ENCODE results near the gene RCC1. TPM values are rescaled to one million over a fixed set of nuclear protein-coding genes. Genes with fewer than 3 reads are reported as not detected.

RCC1 gene
- total RNA-seq, 2 donors from 2014 or later, result 6.2 to 10.1 TPM

DNA sequence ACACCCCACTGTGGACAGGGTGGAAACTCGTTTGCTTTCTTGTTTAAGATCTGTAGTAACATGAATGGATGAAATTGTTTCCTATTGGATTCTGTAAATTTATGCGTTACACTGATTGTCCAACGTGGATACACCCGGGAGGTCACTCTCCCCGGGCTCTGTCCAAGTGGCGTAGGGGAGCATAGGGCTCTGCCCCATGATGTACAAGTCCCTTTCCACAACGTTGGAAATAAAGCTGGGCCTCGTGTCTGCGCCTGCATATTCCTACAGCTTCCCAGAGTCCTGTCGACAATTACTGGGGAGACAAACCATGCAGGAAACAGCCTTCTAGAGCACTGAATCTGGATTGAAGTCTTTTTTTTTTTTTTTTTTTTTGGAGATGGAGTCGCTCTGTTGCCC is 1.4 kb downstream of the RCC1 start:
- TF ChIP-seq, protein P1, sequence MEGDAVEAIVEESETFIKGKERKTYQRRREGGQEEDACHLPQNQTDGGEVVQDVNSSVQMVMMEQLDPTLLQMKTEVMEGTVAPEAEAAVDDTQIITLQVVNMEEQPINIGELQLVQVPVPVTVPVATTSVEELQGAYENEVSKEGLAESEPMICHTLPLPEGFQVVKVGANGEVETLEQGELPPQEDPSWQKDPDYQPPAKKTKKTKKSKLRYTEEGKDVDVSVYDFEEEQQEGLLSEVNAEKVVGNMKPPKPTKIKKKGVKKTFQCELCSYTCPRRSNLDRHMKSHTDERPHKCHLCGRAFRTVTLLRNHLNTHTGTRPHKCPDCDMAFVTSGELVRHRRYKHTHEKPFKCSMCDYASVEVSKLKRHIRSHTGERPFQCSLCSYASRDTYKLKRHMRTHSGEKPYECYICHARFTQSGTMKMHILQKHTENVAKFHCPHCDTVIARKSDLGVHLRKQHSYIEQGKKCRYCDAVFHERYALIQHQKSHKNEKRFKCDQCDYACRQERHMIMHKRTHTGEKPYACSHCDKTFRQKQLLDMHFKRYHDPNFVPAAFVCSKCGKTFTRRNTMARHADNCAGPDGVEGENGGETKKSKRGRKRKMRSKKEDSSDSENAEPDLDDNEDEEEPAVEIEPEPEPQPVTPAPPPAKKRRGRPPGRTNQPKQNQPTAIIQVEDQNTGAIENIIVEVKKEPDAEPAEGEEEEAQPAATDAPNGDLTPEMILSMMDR (IDR thresholded peaks at IDR 0.05), result no peak
- ATAC-seq (ENCODE audit: insufficient number of reproducible peaks, low FRiP score, low read depth), result no peak
- H3K27ac ChIP-seq, result peak overlapping the region; percentile 76 to 89
- no peak for DNase-seq (ENCODE audit: low spot score)
- H3K9me3 ChIP-seq, result no peaks in the 10 kb centered on the region
- H3K36me3 ChIP-seq, result peaks cover 26% of the 10 kb centered on the region
- H3K4me3 ChIP-seq, result peak overlapping the region; percentile 98
- no peaks in the 10 kb centered on the region for H3K27me3 ChIP-seq (replicated peaks; ENCODE audit: insufficient read depth)
- peaks cover 25 to 45% of the 10 kb centered on the region in 2 donors for H3K4me1 ChIP-seq (ENCODE audit: control insufficient read depth in 1 of 2, low read depth in 2 of 2)

DNA sequence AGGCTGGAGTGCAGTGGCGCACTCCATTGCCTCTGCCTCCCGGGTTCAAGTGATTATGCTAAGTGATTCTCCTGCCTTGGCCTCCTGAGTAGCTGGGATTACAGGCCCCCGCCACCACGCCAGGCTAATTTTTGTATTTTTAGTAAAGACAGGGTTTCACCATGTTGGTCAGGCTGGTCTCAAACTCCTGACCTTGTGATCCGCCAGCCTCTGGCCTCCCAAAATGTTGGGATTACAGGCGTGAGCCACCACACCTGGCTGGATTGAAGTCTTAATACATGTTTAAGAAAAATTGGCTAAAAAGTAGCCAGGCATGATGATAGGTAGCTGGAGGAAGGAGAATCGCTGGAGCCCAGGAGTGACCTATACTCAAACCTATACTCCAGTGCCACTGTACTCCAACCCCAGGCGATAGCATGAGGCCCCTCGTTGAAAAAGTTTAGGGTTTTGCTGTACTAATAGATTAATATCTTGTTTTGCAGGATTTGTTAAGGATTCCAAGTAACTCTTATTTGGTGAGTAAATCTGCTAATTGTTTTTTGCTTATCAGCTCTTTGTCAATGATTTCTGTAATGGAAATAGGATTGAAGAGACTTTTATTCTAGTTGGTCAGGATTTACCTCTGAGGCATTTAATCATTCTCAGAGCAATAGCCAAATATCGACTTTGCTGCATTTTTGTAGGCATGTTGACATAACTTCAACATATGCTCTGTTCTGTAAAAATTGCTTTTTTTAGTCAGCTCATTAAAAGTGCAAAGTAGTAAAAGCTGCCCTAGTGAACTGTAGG is 2.0 kb downstream of the RCC1 start:
- Histone ChIP-seq H3K9me3 (no peaks in the 10 kb centered on the region), H3K4me1 (ENCODE audit: control insufficient read depth in 1 of 2, low read depth in 2 of 2) (peaks cover 25 to 51% of the 10 kb centered on the region in 2 donors), H3K27me3 (replicated peaks; ENCODE audit: insufficient read depth) (no peaks in the 10 kb centered on the region), H3K27ac (peak overlapping the region in 1 of 2 donors; percentile 89), H3K4me3 (peak overlapping the region; percentile 98), H3K36me3 (peaks cover 28% of the 10 kb centered on the region)
- TF ChIP-seq, protein P1 (IDR thresholded peaks at IDR 0.05), result no peak
- ATAC-seq (ENCODE audit: insufficient number of reproducible peaks, low FRiP score, low read depth) (no peak), DNase-seq (ENCODE audit: low spot score) (no peak)

DNA sequence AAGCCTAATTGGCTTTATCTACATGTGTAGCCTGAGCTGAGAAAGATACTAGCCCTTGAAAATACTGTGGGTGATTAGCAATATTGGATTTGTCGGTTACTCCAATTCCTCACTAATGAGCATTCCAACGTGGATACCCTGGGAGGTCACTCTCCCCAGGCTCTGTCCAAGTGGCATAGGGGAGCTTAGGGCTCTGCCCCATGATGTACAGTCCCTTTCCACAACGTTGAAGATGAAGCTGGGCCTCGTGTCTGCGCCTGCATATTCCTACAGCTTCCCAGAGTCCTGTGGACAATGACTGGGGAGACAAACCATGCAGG is 2.6 kb downstream of the RCC1 start:
- H3K27ac ChIP-seq, result no peak overlapping the region
- no peaks in the 10 kb centered on the region for H3K9me3 ChIP-seq
- H3K36me3 ChIP-seq, result peaks cover 28% of the 10 kb centered on the region
- TF ChIP-seq, protein P1 (IDR thresholded peaks at IDR 0.05), result no peak
- peaks cover 25 to 51% of the 10 kb centered on the region in 2 donors for H3K4me1 ChIP-seq (ENCODE audit: control insufficient read depth in 1 of 2, low read depth in 2 of 2)
- no peak for ATAC-seq (ENCODE audit: insufficient number of reproducible peaks, low FRiP score, low read depth)
- no peaks in the 10 kb centered on the region for H3K27me3 ChIP-seq (replicated peaks; ENCODE audit: insufficient read depth)
- peak overlapping the region; percentile 98 for H3K4me3 ChIP-seq
- no peak for DNase-seq (ENCODE audit: low spot score)

DNA sequence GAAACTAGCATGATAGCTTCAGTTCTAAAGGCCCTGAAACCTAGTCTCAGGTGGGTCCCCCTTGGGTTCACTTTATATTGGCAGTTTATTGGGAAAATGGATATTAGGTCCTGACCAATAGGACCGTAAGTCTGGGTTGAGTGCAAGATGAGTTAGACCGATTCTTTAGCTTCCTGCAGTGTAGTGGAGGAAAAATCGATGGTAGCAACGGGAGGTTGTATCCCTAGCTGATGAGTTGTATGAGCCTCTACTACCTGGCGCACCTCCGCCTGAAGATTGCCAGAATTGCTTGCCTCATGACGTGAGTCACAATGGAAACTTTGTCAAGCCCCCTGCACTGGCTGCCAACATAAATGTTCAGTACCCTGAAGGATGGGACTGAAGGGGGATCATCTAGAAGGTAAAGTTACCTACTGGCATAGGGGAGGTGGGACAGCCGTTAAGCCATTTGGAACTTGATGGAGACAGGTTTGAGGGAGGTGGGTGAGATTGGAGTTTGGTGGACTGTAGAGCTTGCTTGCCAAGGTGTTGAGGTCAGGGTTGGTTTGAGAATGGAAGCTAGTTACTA is 3.9 kb downstream of the RCC1 start:
- Histone ChIP-seq H3K4me3 (peak overlapping the region; percentile 6), H3K27ac (no peak overlapping the region), H3K4me1 (ENCODE audit: control insufficient read depth in 1 of 2, low read depth in 2 of 2) (peaks cover 25 to 51% of the 10 kb centered on the region in 2 donors), H3K27me3 (replicated peaks; ENCODE audit: insufficient read depth) (no peaks in the 10 kb centered on the region), H3K36me3 (peaks cover 32% of the 10 kb centered on the region), H3K9me3 (no peaks in the 10 kb centered on the region)
- no peak for ATAC-seq (ENCODE audit: insufficient number of reproducible peaks, low FRiP score, low read depth)
- no peak for DNase-seq (ENCODE audit: low spot score)
- TF ChIP-seq, protein P1 (IDR thresholded peaks at IDR 0.05), result no peak

DNA sequence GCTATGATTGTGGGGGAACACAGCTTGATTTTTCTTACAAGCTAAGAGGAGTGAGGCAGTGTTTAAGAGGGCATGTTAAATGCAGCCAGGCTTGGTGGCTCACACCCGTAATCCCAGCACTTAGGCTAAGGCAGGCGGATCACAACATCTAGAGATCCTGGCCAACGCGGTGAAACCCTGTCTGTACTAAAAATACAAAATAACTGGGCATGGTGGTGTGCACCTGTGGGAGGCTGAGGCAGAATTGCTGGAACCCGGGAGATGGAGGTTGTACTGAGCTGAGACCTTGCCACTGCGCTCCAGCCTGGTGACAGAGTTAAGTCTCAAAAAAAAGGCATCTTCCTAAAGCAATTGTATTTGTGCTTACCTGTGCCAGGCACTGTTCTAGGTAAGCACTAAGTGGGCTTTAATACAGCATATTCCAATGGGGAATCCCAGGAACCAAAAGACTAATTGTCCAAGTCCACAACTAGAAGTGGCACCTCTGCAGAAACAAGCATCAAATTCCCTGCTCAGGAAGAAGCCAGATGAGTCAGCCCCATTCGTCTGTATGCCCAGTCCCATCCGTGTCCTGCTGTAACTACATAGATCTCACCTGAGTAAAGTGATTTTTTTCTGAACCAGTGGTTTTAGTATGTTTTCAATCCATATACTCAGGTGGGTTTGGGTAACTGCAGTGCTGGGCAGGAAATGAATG is 4.6 kb downstream of the RCC1 start:
- TF ChIP-seq, protein P1 (IDR thresholded peaks at IDR 0.05), result no peak
- no peak for DNase-seq (ENCODE audit: low spot score)
- ATAC-seq (ENCODE audit: insufficient number of reproducible peaks, low FRiP score, low read depth), result no peak
- peak overlapping the region; percentile 6 for H3K4me3 ChIP-seq
- H3K4me1 ChIP-seq (ENCODE audit: control insufficient read depth in 1 of 2, low read depth in 2 of 2), result peaks cover 25 to 46% of the 10 kb centered on the region in 2 donors
- no peaks in the 10 kb centered on the region for H3K9me3 ChIP-seq
- H3K27ac ChIP-seq, result no peak overlapping the region
- no peaks in the 10 kb centered on the region for H3K27me3 ChIP-seq (replicated peaks; ENCODE audit: insufficient read depth)
- H3K36me3 ChIP-seq, result peaks cover 32% of the 10 kb centered on the region
